GM18502 (cell line): ENCODE data around the gene ARHGEF4.

Source experiments
- ATAC-seq: cut with Tn5 transposase; IDR thresholded peaks from one replicate; pipeline ENCODE4 v1.9.1; 2021; ENCODE audit warnings: mild to moderate bottlenecking; ENCODE audit not compliant: unreplicated experiment, poor library complexity

ARHGEF4 gene

GRCh38 chr2:130911996-130912395 is 75.3 kb downstream of the ARHGEF4 start:
- ATAC-seq, result no peak

DNA sequence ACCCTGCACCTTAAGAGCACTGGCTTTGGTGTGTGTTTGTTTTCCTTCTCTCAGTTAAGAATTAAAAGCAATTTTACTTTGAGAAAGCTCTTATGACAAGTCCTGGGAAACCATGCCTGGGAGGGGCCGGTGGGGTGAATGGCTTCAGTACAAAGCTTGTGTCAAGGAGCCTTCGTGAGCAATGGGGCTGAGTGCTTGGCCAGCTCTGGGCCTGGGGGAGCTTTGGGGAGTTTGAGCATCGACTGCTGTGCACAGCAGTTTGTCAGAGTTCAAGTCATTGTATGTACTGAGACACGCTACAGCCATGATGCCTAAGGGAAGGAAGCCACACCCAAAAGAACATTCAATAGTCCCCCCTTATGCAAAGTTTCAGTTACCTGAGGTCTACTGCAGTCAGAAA is 75.8 kb downstream of the ARHGEF4 start:
- ATAC-seq, result no peak

DNA sequence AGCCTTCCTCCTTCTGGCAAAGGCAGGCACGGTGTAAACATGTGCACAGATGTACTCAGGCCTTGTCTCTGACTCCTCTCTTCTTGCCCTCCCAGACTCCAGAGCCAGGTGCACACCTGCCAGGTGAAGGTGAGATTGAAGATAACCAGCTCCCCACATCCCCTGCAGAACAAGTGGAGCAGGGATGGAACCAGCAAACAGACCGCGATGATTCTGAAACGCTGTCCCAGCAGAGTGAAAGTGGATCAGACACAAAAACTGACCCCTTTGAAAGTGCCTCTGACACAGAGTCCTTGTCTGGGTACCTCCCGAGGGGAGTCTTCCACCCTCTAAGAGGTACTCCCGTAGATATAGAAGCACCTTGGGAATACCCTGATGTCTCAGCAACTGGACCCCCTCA is 77.2 kb downstream of the ARHGEF4 start:
- ATAC-seq, result no peak

GRCh38 chr2:130915149-130915548 is 78.4 kb downstream of the ARHGEF4 start:
- no peak for ATAC-seq

GRCh38 chr2:130915595-130916437 is 79.1 kb downstream of the ARHGEF4 start:
- no peak for ATAC-seq

DNA sequence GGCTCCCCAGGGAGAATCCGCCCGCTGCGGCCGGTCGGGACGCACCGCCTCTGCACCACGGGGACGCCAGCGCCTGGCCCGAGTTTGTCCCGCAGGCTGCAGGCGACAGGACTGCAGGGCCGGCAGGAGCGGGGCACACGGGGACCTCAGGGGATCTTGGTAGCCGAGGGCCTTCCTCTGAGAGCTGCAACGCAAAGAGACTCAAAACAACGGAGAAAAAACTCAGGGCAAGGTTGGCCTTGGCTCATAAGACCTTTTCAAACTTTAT is 79.7 kb downstream of the ARHGEF4 start:
- no peak for ATAC-seq

- no peak for ATAC-seq
These were observed 80.4 kb downstream of the ARHGEF4 start for GRCh38 chr2:130917006-130917688.

- no peak for ATAC-seq
These were observed 81.7 kb downstream of the ARHGEF4 start for GRCh38 chr2:130918393-130918792.

DNA sequence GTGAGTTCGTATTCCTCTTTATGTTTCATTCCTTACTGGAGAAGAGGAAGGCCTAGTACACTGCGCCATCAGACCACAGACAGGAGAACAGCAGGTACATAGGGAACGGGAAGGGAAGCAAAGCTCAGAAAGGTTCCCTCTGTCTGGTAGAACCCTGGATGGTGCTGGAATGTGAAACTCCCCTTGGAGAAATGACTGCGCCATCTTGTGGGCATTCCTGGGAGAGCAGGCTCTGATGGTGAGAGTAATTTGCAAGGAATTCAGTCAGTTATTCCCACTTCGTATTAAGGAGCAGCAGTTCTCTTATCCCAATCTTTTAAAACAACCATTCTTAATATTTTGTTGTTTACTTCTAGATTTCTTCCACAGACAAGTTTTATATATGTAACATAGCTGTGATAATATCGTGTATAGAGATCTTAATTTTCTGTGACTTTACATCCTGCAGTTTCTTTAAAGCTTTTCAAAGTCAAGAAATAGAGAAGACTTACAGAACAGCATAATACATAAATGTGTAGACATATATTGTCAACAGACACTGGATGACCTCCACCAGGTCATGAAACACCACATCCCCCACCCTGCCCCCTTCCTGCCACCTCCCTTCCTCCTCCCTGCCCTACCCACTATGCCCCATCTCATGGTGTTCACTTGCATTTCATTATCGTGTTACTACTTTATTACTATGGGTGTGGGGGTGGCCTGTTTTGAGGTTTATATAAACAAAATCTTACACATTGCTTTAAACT is 83.9 kb downstream of the ARHGEF4 start:
- ATAC-seq, result no peak

GRCh38 chr2:130921164-130921476 is 84.4 kb downstream of the ARHGEF4 start:
- no peak for ATAC-seq

DNA sequence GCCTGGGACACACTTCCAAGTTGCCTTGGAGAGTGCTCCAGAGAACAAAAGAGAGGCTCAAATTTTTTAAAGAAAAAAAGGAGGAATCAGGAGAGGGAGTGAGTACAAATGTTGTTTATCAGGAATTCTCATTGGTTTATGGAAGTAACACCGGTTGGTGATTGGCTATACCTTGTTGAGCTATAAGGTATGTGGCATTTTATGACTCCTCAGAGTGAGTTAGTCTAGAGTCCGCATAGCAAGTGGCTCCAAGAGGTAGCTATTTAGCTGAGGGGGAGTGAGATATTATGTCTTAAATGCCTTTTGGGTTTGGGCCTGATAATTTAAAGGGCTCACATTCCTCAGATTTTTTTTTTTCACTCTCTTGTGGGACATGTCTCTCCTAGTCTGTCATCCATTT is 85.7 kb downstream of the ARHGEF4 start:
- no peak for ATAC-seq

- ATAC-seq, result no peak
These were observed 91.7 kb downstream of the ARHGEF4 start for GRCh38 chr2:130928385-130928784.

DNA sequence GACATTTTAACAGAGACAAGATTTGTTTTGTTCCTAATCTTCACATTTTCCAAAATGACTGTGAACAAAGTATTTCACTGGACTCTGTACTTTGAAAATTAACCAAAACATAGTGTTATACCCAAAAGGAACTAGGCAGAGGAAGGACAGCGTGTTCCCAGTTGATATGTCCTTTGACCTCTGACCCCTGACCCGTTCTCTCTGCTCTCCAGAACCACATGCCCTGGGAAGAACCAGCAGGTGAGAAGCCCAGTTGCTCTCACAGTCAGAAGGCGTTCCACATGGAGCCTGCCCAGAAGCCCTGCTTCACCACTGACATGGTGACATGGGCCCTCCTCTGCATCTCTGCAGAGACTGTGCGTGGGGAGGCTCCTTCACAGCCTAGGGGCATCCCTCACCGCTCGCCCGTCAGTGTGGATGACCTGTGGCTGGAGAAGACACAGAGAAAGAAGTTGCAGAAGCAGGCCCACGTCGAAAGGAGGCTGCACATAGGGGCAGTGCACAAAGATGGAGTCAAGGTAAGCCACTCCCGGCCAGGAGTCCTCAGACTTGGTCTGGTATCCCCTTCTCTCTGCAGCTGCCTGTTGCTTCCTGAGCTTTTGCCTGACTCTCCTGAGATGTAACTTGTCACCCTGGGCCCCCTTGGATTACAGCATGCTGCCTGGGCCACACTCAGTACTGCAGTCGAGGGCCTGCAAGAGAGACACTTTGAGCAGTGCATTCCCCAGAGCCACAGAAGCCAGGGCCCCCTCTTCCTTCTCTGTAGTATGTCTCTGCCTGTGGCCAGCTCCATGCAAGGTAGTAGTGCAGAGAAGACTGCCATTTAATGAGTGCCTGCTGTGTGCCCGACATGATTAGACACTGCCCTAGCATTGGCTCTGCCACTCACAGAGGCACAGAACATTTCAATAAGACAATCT is 94.3 kb downstream of the ARHGEF4 start:
- ATAC-seq, result no peak

GRCh38 chr2:130933501-130933900 is 96.8 kb downstream of the ARHGEF4 start:
- ATAC-seq, result no peak

- ATAC-seq, result no peak
These were observed 99.7 kb downstream of the ARHGEF4 start for GRCh38 chr2:130936451-130936850.

DNA sequence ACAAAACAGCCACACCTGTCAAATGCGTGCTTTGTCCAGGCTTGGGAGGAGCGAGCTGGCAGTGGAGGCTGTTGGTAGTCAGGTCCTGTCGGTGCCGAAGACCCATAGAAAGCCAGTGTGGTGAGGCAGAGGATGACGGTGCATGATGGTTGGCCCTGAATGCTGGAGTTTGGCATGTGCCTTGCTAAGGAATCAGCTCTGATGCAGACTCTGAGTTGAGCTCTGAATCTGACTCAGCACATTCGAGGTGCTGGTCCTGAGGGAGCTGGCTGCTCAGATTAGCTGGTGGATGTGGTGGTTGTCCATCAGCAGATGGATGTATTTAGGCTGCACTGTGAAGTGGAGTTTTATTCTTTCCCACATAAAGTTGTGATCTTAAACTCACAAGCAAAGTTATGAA is 111.3 kb downstream of the ARHGEF4 start:
- no peak for ATAC-seq

DNA sequence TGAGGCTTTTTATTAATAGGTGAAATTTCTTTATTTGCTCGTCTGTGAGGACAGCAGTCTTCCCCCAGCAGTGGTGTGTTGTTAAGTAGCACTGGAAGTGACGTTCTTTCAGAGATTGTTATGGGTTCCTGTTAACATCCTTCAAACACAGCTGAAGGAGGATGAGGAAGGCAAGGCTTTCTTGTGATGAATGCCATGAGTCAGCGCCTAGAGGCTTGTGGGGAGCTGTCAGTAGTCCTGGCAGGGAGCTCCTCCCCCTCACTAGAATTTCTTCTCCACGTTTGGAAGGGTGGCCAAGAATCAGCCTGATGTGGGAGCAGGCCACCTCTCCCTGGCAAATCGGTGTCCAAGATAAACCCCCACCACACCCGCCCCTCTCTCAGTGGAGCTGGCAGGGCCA is 113.2 kb downstream of the ARHGEF4 start:
- no peak for ATAC-seq

GRCh38 chr2:130951018-130951417 is 114.3 kb downstream of the ARHGEF4 start:
- peak; percentile 86 for ATAC-seq

DNA sequence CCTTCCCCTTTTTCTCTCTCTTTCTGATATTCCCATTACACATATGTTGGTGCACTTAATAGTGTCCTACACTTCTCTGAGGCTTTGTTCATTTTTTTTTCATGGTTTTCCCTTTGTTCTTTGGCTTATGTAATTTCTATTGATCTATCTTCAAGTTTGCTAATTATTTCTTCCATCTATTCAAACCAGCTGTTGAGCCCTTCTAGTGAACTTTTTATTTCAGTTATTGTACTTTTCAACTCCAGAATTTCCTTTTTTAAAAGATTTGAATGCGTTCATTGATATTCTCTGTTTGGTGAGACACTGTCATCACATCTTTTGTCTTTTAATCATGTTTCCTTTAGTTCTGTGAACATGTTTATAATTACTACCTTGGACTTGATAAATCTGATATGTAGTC is 118.2 kb downstream of the ARHGEF4 start:
- ATAC-seq, result no peak

DNA sequence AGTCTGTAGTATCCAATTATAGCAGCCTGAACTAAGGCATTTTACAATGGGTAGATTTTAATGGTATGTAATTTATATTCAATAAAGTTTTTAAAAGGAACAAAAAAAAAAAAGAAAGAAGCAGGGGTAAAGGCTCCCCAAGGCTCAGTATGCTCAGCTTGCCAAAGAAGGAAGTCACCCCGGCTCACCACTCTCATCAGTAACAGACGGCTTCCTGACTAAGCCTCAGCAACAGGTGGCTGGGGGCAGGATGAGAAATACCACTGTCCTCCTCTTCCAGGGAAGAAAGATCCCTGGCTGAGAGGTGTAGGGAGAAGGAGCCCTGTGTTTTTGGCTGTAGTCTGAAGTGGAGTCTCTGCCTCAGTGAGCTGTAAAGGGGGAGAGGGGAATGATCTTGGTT is 121.2 kb downstream of the ARHGEF4 start:
- no peak for ATAC-seq
